Nephron progenitor cell (in vitro differentiated cells): ENCODE measurements around the gene PANK3.

Source experiments
- DNase-seq: peaks from one replicate; pipeline ENCODE4 v3.0.0; 2021
- H3K27ac Mint-ChIP-seq: 2 replicates; pipeline ENCODE4 v1.8.0; 2021; ENCODE audit warnings: mild to moderate bottlenecking, moderate library complexity, mixed read lengths
- H3K27me3 Mint-ChIP-seq: 2 replicates; pipeline ENCODE4 v1.8.0; 2021; ENCODE audit warnings: mild to moderate bottlenecking, low read depth, mixed read lengths; ENCODE audit not compliant: poor library complexity
- H3K36me3 Mint-ChIP-seq: 2 replicates; pipeline ENCODE4 v1.8.0; 2021; ENCODE audit warnings: low read depth, mixed read lengths
- H3K4me1 Mint-ChIP-seq: 2 replicates; pipeline ENCODE4 v1.8.0; 2021; ENCODE audit warnings: mixed read lengths
- H3K4me3 Mint-ChIP-seq: 2 replicates; pipeline ENCODE4 v1.8.0; 2021; ENCODE audit warnings: mild to moderate bottlenecking, moderate library complexity, mixed read lengths
- H3K9me3 Mint-ChIP-seq: 2 replicates; pipeline ENCODE4 v1.8.0; 2021; ENCODE audit warnings: mild to moderate bottlenecking, moderate library complexity, mixed read lengths
- TF ChIP-seq, protein P1 (sequence below): fragments of 200-600 bp; sonication (generic); IDR thresholded peaks from 2 replicates; pipeline ENCODE4 v1.5.0; 2021; ENCODE audit warnings: antibody characterized with exemption

PANK3 gene

GRCh38 chr5:168608386-168608785 is 29.2 kb upstream of the PANK3 start:
- H3K9me3 Mint-ChIP-seq, result no peaks in the 10 kb centered on the region
- peaks cover 34% of the 10 kb centered on the region for H3K4me1 Mint-ChIP-seq
- DNase-seq, result no peak
- TF ChIP-seq, protein P1, sequence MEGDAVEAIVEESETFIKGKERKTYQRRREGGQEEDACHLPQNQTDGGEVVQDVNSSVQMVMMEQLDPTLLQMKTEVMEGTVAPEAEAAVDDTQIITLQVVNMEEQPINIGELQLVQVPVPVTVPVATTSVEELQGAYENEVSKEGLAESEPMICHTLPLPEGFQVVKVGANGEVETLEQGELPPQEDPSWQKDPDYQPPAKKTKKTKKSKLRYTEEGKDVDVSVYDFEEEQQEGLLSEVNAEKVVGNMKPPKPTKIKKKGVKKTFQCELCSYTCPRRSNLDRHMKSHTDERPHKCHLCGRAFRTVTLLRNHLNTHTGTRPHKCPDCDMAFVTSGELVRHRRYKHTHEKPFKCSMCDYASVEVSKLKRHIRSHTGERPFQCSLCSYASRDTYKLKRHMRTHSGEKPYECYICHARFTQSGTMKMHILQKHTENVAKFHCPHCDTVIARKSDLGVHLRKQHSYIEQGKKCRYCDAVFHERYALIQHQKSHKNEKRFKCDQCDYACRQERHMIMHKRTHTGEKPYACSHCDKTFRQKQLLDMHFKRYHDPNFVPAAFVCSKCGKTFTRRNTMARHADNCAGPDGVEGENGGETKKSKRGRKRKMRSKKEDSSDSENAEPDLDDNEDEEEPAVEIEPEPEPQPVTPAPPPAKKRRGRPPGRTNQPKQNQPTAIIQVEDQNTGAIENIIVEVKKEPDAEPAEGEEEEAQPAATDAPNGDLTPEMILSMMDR, result no peak
- peaks cover 8% of the 10 kb centered on the region for H3K27me3 Mint-ChIP-seq
- no peaks in the 10 kb centered on the region for H3K36me3 Mint-ChIP-seq
- no peak overlapping the region for H3K4me3 Mint-ChIP-seq
- H3K27ac Mint-ChIP-seq, result no peak overlapping the region

DNA sequence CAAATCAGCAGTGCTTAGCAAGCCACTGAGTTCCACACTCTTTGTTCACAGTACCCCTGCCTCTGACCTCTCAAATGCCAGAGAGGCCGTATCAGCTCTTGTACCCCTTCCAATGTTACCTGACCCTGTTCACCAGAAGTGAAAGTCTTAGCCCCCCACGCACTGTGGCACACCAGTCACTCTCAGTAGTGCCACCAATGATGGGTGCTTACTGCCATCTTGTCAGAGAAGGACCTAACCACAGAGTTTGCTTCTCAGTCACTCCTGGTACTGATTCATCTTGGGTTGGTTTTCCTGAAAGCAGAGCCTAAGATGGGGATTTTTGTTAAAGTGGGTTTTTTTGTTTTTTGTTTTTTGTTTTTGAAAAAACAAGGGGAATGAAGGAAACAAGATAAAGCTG is 28.8 kb upstream of the PANK3 start:
- TF ChIP-seq, protein P1, result no peak
- Mint-ChIP-seq H3K27me3 (peaks cover 9% of the 10 kb centered on the region), H3K27ac (no peak overlapping the region), H3K36me3 (no peaks in the 10 kb centered on the region), H3K4me3 (no peak overlapping the region), H3K9me3 (no peaks in the 10 kb centered on the region), H3K4me1 (peaks cover 30% of the 10 kb centered on the region)
- DNase-seq, result no peak

- no peak for DNase-seq
- Mint-ChIP-seq H3K4me3 (no peak overlapping the region), H3K27ac (no peak overlapping the region), H3K4me1 (peaks cover 31% of the 10 kb centered on the region), H3K36me3 (no peaks in the 10 kb centered on the region), H3K9me3 (no peaks in the 10 kb centered on the region), H3K27me3 (peaks cover 10% of the 10 kb centered on the region)
- TF ChIP-seq, protein P1, result no peak
Measured at GRCh38 chr5:168606562-168606961, 27.4 kb upstream of the PANK3 start.

GRCh38 chr5:168604436-168604835 is 25.3 kb upstream of the PANK3 start:
- no peaks in the 10 kb centered on the region for H3K9me3 Mint-ChIP-seq
- H3K4me1 Mint-ChIP-seq, result peaks cover 52% of the 10 kb centered on the region
- no peak for DNase-seq
- no peak overlapping the region for H3K4me3 Mint-ChIP-seq
- peaks cover 10% of the 10 kb centered on the region for H3K27me3 Mint-ChIP-seq
- H3K36me3 Mint-ChIP-seq, result no peaks in the 10 kb centered on the region
- TF ChIP-seq, protein P1, result no peak
- no peak overlapping the region for H3K27ac Mint-ChIP-seq

- Mint-ChIP-seq H3K36me3 (no peaks in the 10 kb centered on the region), H3K27me3 (peaks cover 10% of the 10 kb centered on the region), H3K9me3 (no peaks in the 10 kb centered on the region), H3K4me1 (peaks cover 59% of the 10 kb centered on the region), H3K27ac (no peak overlapping the region), H3K4me3 (no peak overlapping the region)
- TF ChIP-seq, protein P1, result no peak
- DNase-seq, result no peak
Measured at GRCh38 chr5:168603746-168604145, 24.6 kb upstream of the PANK3 start.

DNA sequence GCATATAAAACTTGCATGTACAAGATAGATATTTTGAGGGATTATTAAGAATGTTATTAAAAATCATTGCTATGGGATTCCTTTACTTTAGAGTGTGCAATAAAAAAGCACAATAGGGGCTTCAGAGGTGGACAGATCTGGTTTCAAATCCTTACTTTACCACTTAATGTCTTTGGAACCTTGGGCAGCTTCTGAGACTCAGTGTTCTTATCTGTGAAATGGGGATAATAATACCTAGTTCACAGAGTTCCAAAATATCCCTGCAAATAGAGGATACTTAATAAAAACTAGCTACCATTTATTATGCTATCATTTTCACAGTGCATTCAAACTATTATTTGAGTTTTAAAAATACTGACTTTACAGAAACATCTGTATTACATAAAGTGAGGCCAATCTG is 23.3 kb upstream of the PANK3 start:
- DNase-seq, result no peak
- Mint-ChIP-seq H3K4me1 (peaks cover 66% of the 10 kb centered on the region), H3K9me3 (peaks cover 5% of the 10 kb centered on the region), H3K27ac (no peak overlapping the region), H3K27me3 (peaks cover 14% of the 10 kb centered on the region), H3K36me3 (peaks cover 5% of the 10 kb centered on the region), H3K4me3 (no peak overlapping the region)
- TF ChIP-seq, protein P1, result no peak
